Hepatocyte (in vitro differentiated cells): ENCODE results near the gene TM9SF2.

ENCODE experiments used
- CTCF ChIP-seq: fragments of 200-600 bp; sonication (generic); IDR thresholded peaks from 2 replicates; pipeline ENCODE4 v1.5.1; 2016; ENCODE audit warnings: antibody characterized with exemption, mild to moderate bottlenecking; ENCODE audit not compliant: poor library complexity
- EZH2 ChIP-seq: fragments of 200-600 bp; sonication (generic); IDR thresholded peaks from 2 replicates; pipeline ENCODE4 v1.6.1; 2016; ENCODE audit warnings: antibody characterized with exemption, mild to moderate bottlenecking, borderline replicate concordance
- EZH2phosphoT487 ChIP-seq: fragments of 200-600 bp; sonication (generic); IDR thresholded peaks from one replicate; pipeline ENCODE4 v1.6.1; 2018; ENCODE audit warnings: antibody characterized with exemption, mild to moderate bottlenecking, low read depth, moderate library complexity; ENCODE audit not compliant: unreplicated experiment, severe bottlenecking

- TF ChIP-seq EZH2 (no peak), CTCF (no peak), EZH2phosphoT487 (no peak)
These were observed 57.4 kb downstream of the TM9SF2 start for GRCh38 chr13:99558570-99559180.
